Right kidney (tissue), 1 donor: ENCODE results near the gene EEF1AKMT3.
A peak's percentile ranks its signal among the peaks of the same experiment; 100 is the strongest.

ENCODE experiments used
- DNase-seq: peaks from one replicate; pipeline ENCODE4 v3.0.0-alpha.2; 2016

Gene EEF1AKMT3

DNA sequence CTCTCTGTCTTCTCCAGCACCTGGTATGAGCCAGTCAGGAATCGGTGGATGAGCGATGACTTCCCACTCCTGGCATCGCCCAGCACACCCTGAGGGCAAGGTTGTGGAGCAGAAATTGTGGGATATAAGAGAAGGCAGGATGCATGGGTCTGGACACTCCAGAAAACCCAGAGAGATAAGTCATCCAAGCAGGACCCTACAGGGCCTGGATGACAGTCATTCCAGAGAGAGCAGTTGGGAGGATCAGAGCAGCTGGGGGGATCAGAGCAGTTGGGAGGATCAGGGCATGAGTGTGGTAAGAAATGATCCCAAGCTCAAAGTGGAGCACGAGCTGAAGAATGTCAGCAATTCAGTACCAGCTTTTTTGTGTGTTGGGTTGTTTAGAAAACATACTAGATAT is 37.8 kb upstream of the EEF1AKMT3 start:
- no peak for DNase-seq

- no peak for DNase-seq
Observed at GRCh38 chr12:57735198-57735855, 37.1 kb upstream of the EEF1AKMT3 start.

DNA sequence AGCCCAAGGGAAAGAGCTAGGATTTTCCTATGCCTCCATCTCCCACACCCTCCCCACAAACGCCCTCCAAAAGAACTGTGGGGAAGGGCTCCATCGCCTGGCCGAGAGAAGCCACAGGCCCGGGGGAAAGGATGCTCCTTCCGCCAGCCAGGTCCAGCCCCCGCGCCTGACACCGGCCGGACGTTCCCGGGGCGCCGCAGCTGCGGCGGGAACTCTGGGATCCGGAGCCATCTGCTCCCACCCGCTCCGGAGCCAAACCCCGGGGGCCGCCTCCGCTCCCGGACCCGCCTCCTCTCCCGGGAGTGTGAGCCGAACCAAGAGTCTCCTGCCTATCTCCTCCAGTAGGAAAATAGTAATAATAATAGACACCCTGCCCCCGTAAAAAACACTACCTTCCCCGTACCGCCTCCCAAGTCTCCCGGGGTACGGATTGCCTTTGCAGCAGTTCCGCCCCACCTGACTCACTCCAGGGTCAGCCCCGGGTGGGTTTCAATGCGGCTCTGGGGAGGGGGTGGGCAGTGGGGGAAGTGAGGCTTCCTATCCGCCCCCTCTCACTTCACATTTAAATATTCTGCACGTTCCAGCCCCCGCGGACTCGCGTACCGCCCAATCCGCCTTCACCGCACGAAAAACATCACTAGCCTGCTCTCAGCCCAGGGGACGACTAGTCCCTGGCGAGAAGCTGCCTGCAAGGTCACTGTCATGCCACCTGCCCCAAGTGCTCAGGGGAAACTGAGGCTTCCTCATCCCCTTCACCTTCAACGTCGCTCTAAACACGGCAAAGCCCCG is 36.3 kb upstream of the EEF1AKMT3 start:
- DNase-seq, result peak; percentile 52

GRCh38 chr12:57736741-57737466 is 35.5 kb upstream of the EEF1AKMT3 start:
- peak; percentile 36 for DNase-seq

GRCh38 chr12:57737467-57738460 is 34.6 kb upstream of the EEF1AKMT3 start:
- peak; percentile 61 for DNase-seq

GRCh38 chr12:57738661-57739237 is 33.7 kb upstream of the EEF1AKMT3 start, which contains the start of gene AGAP2:
Gene AGAP2, minus strand, starts transcription at chr12:57738742. Its CDS starts 496 bp downstream, at chr12:57738246.
- no peak for DNase-seq

DNA sequence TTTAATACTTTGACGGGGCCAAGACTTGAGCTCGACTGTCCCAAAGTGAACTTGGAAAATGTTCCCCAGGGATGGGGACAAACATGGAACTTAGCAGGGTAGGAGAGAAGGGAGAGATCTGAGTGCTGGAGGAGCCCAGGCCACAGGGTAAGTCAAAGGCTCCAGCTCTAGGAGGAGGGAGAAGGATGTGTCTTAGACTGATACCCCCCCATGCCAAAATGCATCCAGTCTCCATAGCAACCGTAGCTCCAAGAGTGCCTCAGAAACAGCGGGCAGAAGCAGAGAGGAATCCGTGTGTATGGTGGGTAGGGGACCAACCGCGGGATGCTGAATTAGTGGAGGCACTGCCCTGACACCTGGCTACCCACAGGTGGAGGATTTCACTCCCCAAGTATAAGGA is 33.0 kb upstream of the EEF1AKMT3 start:
- no peak for DNase-seq

DNA sequence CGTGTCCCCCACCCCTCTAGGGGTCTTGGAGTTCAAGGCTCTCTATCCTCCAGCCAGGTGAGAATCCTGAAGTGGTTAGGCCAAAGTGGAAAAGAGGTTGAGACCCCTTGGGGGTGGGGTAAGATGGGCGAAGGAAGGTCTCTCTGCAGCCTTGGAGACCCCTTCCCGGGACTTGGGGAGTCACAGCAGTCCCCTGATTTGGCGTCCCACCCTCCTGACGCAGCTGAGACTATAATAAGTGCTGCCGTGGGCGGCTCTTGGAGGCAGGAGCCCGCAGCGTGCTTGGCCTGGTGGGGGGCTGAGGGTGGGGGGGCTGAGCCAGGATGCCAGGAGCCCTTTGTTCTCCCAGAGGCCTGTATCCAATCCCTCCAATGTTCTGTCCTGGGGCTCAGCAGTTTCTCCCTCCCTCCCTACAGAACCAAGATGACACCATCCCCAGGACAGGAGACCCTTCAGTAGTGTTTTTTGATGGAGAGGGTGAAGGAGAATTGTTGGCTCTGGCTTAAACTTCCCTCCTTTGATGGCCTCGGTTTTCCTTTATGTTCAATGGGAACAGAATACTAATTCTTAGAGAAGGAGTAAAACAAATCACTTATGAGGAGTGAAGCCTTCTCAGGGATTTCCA is 32.4 kb upstream of the EEF1AKMT3 start:
- DNase-seq, result no peak

DNA sequence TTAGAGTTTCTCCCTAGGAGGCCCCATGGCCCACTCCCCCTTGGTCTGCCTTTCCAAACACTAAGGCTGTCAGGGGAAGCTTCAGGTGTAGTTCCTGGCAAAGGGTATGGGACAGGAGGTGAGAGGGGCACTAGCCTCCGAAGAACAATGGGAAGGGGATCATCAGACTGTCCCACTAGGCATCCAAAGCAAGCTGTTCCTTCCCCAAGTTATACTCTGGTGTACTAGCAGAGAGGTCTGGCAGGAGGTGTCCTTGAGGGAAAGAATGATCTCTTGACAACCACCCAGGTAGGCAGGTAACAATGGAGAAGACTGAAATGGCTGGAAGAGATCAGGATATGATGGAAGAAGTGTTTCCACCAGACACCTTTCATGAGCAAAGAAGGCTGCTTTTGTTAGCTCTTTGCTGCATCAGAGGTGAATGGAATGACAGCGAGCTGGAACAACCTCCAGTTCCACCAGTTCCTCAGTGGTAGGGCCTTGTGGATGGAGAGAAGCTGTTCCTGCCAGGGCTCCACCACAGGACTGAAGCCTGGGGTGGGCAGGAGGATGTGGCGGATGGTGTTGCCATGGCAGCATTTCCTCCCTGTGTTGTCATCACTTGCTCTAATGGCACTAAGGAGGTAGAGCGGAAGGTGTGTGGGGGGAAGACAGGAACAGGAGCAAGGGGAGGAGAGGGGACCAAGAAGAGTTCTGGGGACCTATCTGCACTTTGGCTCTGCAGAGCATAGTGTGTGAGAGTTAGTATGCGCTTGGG is 31.6 kb upstream of the EEF1AKMT3 start:
- no peak for DNase-seq

GRCh38 chr12:57741413-57741789 is 31.0 kb upstream of the EEF1AKMT3 start:
- no peak for DNase-seq

GRCh38 chr12:57741844-57742738 is 30.3 kb upstream of the EEF1AKMT3 start:
- DNase-seq, result no peak

- no peak for DNase-seq
Observed at GRCh38 chr12:57743769-57744168, 28.6 kb upstream of the EEF1AKMT3 start.

- DNase-seq, result peak; percentile 80
Observed at GRCh38 chr12:57744194-57744776, 28.1 kb upstream of the EEF1AKMT3 start.

GRCh38 chr12:57744777-57745484 is 27.5 kb upstream of the EEF1AKMT3 start, which contains the start of gene TSPAN31:
Gene TSPAN31, plus strand, starts transcription at chr12:57745039. Its CDS starts 116 bp downstream, at chr12:57745155.
- DNase-seq, result peak; percentile 83

GRCh38 chr12:57745485-57745881 is 26.9 kb upstream of the EEF1AKMT3 start:
- DNase-seq, result no peak

DNA sequence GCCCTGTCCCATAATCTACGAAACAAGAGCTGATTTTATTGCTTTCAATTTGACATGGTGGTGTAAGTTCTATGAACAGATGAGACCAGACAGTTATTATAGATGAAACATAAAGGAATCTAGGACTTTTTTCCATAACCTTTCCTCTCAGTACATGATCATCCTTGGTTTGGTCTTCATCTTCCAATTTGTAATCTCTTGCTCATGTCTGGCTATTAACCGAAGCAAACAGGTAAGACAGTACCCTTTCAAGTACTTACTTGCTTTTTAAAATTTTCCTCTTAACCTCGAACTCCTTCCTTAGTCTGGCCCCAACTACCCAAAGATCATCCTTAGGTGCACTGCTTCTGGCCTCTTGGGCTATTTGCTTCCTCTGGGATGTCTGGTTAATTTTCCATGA is 26.4 kb upstream of the EEF1AKMT3 start:
- no peak for DNase-seq

- DNase-seq, result no peak
Observed at GRCh38 chr12:57749061-57749460, 23.4 kb upstream of the EEF1AKMT3 start.
